ENCODE measurements around the gene PON2. TPM values are rescaled to one million over a fixed set of nuclear protein-coding genes. Genes with fewer than 3 reads are reported as not detected.

The PON2 gene
- total RNA-seq (2014; rRNA removed; shearing (Covaris generic); ENCODE audit: low replicate concordance): not detected in 2 replicates

- Histone ChIP-seq H2AFZ (ENCODE audit: low read length) (no peak within 1 kb of the TSS), H3K9ac (ENCODE audit: low read length) (no peak within 1 kb of the TSS)
- DNase-seq: no peak
Measured at GRCh38 chr7:95434557-95435421, at the start of gene PON2. Gene PON2, minus strand, starts transcription at chr7:95435028. Its CDS starts 77 bp downstream, at chr7:95434951.

GRCh38 chr7:95482424-95482823 is 47.6 kb upstream of the PON2 start:
- H3K4me2 ChIP-seq (ENCODE audit: low read depth, low read length, poor library complexity, severe bottlenecking): no peak overlapping the region
- no peak overlapping the region for H3K4me3 ChIP-seq (ENCODE audit: low read length)
- H3K9ac ChIP-seq (ENCODE audit: low read length): no peak overlapping the region
- no peaks in the 10 kb centered on the region for H3K4me1 ChIP-seq (ENCODE audit: low read length)
- no peak for DNase-seq
- H3K9me3 ChIP-seq (ENCODE audit: low read length): no peaks in the 10 kb centered on the region
- H3K9me2 ChIP-seq (replicated peaks; ENCODE audit: insufficient read depth, low read length): no peaks in the 10 kb centered on the region
- no peaks in the 10 kb centered on the region for H4K20me1 ChIP-seq (ENCODE audit: insufficient read depth, low read depth, low read length)
- H3K79me2 ChIP-seq (ENCODE audit: low read length): no peaks in the 10 kb centered on the region
- H3K27ac ChIP-seq (ENCODE audit: low read length): no peak overlapping the region
- no peak overlapping the region for H2AFZ ChIP-seq (ENCODE audit: low read length)
- no peaks in the 10 kb centered on the region for H3K36me3 ChIP-seq (ENCODE audit: insufficient read depth, low read length)
- no peaks in the 10 kb centered on the region for H3K27me3 ChIP-seq (ENCODE audit: low read length)

More at GRCh38 chr7:95434557-95435421, at the start of gene PON2:
- no peaks in the 10 kb centered on the region for H4K20me1 ChIP-seq (ENCODE audit: insufficient read depth, low read depth, low read length)
- H3K27me3 ChIP-seq (ENCODE audit: low read length): no peaks in the 10 kb centered on the region
- no peaks in the 10 kb centered on the region for H3K9me2 ChIP-seq (replicated peaks; ENCODE audit: insufficient read depth, low read length)
- no peaks in the 10 kb centered on the region for H3K9me3 ChIP-seq (ENCODE audit: low read length)
- no peak within 1 kb of the TSS for H3K4me3 ChIP-seq (ENCODE audit: low read length)
- H3K27ac ChIP-seq (ENCODE audit: low read length): no peak within 1 kb of the TSS
- H3K4me1 ChIP-seq (ENCODE audit: low read length): no peaks in the 10 kb centered on the region
- H3K36me3 ChIP-seq (ENCODE audit: insufficient read depth, low read length): no peaks in the 10 kb centered on the region
- H3K4me2 ChIP-seq (ENCODE audit: low read depth, low read length, poor library complexity, severe bottlenecking): no peak within 1 kb of the TSS
- H3K79me2 ChIP-seq (ENCODE audit: low read length): no peaks in the 10 kb centered on the region

DNA sequence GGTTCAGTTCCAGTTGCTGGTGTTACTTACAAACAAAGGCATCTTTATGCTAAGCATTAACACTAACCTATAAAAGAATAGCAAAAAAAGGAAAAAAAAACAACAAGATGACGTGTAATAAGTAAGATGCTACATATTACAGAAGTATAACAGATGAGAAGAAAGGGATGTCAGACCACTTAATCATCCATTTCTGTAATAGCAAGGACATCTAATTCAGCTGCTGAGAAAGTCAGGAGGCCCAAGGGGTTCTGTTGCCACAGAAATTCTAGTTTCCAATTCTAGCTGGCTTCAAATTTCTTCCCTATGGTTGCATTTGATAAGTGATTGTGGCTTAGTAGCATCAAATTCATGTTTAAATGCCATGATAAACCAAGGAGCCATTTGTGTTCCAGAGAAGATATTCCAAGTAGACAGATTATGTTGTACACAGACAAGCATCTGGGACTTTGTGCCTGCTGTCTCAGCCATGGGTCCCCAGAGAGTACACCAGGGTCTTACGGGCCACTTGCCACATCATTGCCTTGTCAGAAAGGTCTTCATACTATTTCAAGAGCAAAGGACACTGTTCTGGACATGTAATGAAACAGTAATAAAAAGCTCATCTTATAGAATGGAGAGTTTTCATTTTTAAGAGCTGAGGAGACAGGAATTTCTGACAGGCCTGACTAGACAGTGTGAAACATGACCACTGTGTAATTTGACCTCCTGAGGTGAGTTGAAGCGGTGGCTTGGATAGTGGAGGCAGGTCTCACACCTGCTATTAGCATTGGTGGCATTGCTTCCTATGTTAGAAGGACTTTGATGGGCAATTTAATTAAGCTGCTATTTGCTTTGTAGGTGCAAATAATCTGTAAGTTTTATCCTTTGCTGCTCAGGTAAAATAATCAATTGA is 46.7 kb upstream of the PON2 start:
- H3K27me3 ChIP-seq (ENCODE audit: low read length): no peaks in the 10 kb centered on the region
- no peak overlapping the region for H2AFZ ChIP-seq (ENCODE audit: low read length)
- no peaks in the 10 kb centered on the region for H3K79me2 ChIP-seq (ENCODE audit: low read length)
- no peak overlapping the region for H3K9ac ChIP-seq (ENCODE audit: low read length)
- no peak overlapping the region for H3K4me2 ChIP-seq (ENCODE audit: low read depth, low read length, poor library complexity, severe bottlenecking)
- DNase-seq: no peak
- no peak overlapping the region for H3K4me3 ChIP-seq (ENCODE audit: low read length)
- H3K27ac ChIP-seq (ENCODE audit: low read length): no peak overlapping the region
- H3K9me3 ChIP-seq (ENCODE audit: low read length): no peaks in the 10 kb centered on the region
- no peaks in the 10 kb centered on the region for H4K20me1 ChIP-seq (ENCODE audit: insufficient read depth, low read depth, low read length)
- H3K4me1 ChIP-seq (ENCODE audit: low read length): no peaks in the 10 kb centered on the region
- H3K36me3 ChIP-seq (ENCODE audit: insufficient read depth, low read length): no peaks in the 10 kb centered on the region
- H3K9me2 ChIP-seq (replicated peaks; ENCODE audit: insufficient read depth, low read length): no peaks in the 10 kb centered on the region

- H3K4me2 ChIP-seq (ENCODE audit: low read depth, low read length, poor library complexity, severe bottlenecking): no peak overlapping the region
- H4K20me1 ChIP-seq (ENCODE audit: insufficient read depth, low read depth, low read length): no peaks in the 10 kb centered on the region
- H3K9ac ChIP-seq (ENCODE audit: low read length): no peak overlapping the region
- no peak overlapping the region for H3K27ac ChIP-seq (ENCODE audit: low read length)
- no peaks in the 10 kb centered on the region for H3K4me1 ChIP-seq (ENCODE audit: low read length)
- no peaks in the 10 kb centered on the region for H3K27me3 ChIP-seq (ENCODE audit: low read length)
- H3K4me3 ChIP-seq (ENCODE audit: low read length): no peak overlapping the region
- DNase-seq: no peak
- no peaks in the 10 kb centered on the region for H3K9me2 ChIP-seq (replicated peaks; ENCODE audit: insufficient read depth, low read length)
- no peaks in the 10 kb centered on the region for H3K9me3 ChIP-seq (ENCODE audit: low read length)
- H2AFZ ChIP-seq (ENCODE audit: low read length): no peak overlapping the region
- H3K79me2 ChIP-seq (ENCODE audit: low read length): no peaks in the 10 kb centered on the region
- no peaks in the 10 kb centered on the region for H3K36me3 ChIP-seq (ENCODE audit: insufficient read depth, low read length)
Measured at GRCh38 chr7:95479992-95480624, 45.3 kb upstream of the PON2 start.

DNA sequence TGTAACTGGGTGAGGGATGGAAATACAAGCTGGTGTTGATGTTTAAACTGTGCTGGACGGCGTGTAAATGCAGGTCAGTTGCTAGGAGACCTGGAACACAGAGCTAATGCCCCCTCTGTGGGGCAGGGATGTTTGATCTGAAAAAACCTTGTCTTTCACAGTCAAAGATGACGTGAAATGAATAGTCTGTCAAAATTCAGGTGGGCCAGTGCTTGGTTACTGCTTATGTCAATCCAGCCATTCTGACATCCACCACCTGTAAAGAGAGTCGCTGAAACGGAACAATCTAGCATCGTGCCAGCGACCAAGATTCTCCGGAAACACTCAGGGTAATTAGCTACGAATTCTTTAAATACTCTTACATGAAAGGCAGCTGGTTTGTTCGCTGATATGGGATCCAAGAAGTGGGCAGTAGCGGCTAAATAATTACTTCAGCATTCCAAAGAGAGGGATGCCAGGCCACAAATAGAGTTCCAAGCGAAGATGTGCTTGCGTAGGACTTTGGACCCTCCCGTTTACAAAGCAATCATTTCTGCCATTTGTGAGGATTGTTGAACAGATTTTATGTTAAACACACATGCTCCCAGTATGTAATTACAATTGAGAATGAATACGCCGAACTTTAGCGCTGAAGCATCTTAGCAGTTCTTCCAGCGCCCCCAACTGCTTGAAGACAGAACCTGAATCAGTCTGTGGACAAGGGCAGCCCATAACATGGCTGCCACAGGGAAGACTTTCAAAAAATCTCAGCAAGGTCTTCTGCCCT is 43.6 kb upstream of the PON2 start:
- Histone ChIP-seq H2AFZ (ENCODE audit: low read length) (0 out of 2 replicates have a peak overlapping the region, but pooled peaks have one; percentile 14), H3K9ac (ENCODE audit: low read length) (no peak overlapping the region)
- peak; percentile 59 for DNase-seq

DNA sequence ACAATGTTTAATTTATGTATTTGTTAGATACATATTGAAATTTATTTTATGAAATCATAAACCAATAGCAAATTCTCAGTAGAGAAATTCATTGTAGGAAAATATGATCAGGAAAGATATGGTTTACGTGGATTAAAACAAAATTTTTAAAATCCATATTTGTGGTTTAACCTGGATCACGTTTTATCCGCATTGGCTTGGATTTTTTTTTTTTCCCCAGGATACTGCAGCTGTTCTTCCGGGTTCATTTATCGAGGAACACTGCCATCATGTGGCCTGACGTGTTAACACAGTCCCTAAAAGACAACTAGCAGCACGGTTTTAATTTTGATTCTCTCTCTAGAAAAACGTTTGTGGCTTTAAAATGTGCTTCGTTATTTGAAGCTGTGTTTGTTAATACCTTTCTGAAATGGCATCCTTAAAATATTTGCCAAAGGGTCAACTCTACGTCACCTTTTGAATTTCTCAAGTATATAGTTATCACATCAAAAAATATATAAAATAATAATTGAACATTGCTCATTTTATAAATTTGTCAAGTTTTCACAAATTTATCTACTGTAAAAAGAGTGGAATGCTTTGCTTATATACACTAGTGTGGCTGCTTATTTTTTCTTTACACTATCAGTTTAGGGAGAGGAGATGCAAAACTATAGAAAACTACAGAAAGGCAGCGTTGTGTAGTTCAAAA is 42.2 kb upstream of the PON2 start:
- no peak overlapping the region for H3K9ac ChIP-seq (ENCODE audit: low read length)
- no peaks in the 10 kb centered on the region for H3K4me1 ChIP-seq (ENCODE audit: low read length)
- no peaks in the 10 kb centered on the region for H3K27me3 ChIP-seq (ENCODE audit: low read length)
- peak overlapping the region; percentile 84; the same call in 1 of the 2 replicates for H2AFZ ChIP-seq (ENCODE audit: low read length)
- no peak overlapping the region for H3K27ac ChIP-seq (ENCODE audit: low read length)
- H3K4me3 ChIP-seq (ENCODE audit: low read length): no peak overlapping the region
- no peaks in the 10 kb centered on the region for H3K9me3 ChIP-seq (ENCODE audit: low read length)
- no peaks in the 10 kb centered on the region for H3K36me3 ChIP-seq (ENCODE audit: insufficient read depth, low read length)
- H3K9me2 ChIP-seq (replicated peaks; ENCODE audit: insufficient read depth, low read length): no peaks in the 10 kb centered on the region
- H3K4me2 ChIP-seq (ENCODE audit: low read depth, low read length, poor library complexity, severe bottlenecking): no peak overlapping the region
- no peaks in the 10 kb centered on the region for H4K20me1 ChIP-seq (ENCODE audit: insufficient read depth, low read depth, low read length)
- peak; percentile 83 for DNase-seq
- H3K79me2 ChIP-seq (ENCODE audit: low read length): no peaks in the 10 kb centered on the region

More for the DNA sequence above, 43.6 kb upstream of the PON2 start:
- Histone ChIP-seq H3K27me3 (ENCODE audit: low read length) (no peaks in the 10 kb centered on the region), H4K20me1 (ENCODE audit: insufficient read depth, low read depth, low read length) (no peaks in the 10 kb centered on the region), H3K4me3 (ENCODE audit: low read length) (no peak overlapping the region), H3K4me2 (ENCODE audit: low read depth, low read length, poor library complexity, severe bottlenecking) (no peak overlapping the region), H3K9me3 (ENCODE audit: low read length) (no peaks in the 10 kb centered on the region), H3K36me3 (ENCODE audit: insufficient read depth, low read length) (no peaks in the 10 kb centered on the region), H3K27ac (ENCODE audit: low read length) (no peak overlapping the region), H3K9me2 (replicated peaks; ENCODE audit: insufficient read depth, low read length) (no peaks in the 10 kb centered on the region), H3K79me2 (ENCODE audit: low read length) (no peaks in the 10 kb centered on the region), H3K4me1 (ENCODE audit: low read length) (no peaks in the 10 kb centered on the region)

- no peak for DNase-seq
- Histone ChIP-seq H3K9me2 (replicated peaks; ENCODE audit: insufficient read depth, low read length) (no peaks in the 10 kb centered on the region), H4K20me1 (ENCODE audit: insufficient read depth, low read depth, low read length) (no peaks in the 10 kb centered on the region), H3K9me3 (ENCODE audit: low read length) (no peaks in the 10 kb centered on the region), H3K36me3 (ENCODE audit: insufficient read depth, low read length) (no peaks in the 10 kb centered on the region), H3K4me2 (ENCODE audit: low read depth, low read length, poor library complexity, severe bottlenecking) (no peak overlapping the region), H3K9ac (ENCODE audit: low read length) (no peak overlapping the region), H3K4me3 (ENCODE audit: low read length) (no peak overlapping the region), H3K79me2 (ENCODE audit: low read length) (no peaks in the 10 kb centered on the region), H3K4me1 (ENCODE audit: low read length) (no peaks in the 10 kb centered on the region), H3K27ac (ENCODE audit: low read length) (no peak overlapping the region), H2AFZ (ENCODE audit: low read length) (peak overlapping the region; percentile 84), H3K27me3 (ENCODE audit: low read length) (no peaks in the 10 kb centered on the region)
Measured at GRCh38 chr7:95476072-95476847, 41.4 kb upstream of the PON2 start.
